GM21619 (cell line): ENCODE measurements around the gene MMP13.
"Not testable (repeated sequence)": the region's sequence is repeated elsewhere in the genome, so short reads cannot be mapped to it uniquely, and the experiment has no call there.

ENCODE experiments used
- ATAC-seq: cut with Tn5 transposase; IDR thresholded peaks from one replicate; pipeline ENCODE4 v1.9.1; 2021; ENCODE audit not compliant: unreplicated experiment

The MMP13 gene

GRCh38 chr11:102905848-102906247, 49.7 kb downstream of the MMP13 start:
- ATAC-seq, result not testable (repeated sequence)

DNA sequence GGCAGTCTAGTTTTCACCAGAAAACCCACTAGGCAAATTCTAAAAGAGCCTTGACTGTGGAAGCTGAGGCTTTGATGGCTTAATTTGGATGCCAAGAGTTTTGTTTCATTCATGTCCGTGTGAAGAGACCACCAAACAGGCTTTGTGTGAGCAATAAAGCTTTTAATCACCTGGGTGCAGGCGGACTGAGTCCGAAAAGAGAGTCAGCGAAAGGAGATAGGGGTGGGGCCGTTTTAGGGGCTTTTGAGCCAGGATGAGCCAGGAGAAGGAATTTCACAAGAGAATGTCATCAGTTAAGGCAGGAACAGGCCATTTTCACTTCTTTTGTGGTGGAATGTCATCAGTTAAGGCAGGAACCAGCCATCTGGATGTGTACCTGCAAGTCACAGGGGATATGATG, 51.6 kb downstream of the MMP13 start:
- ATAC-seq, result not testable (repeated sequence)

DNA sequence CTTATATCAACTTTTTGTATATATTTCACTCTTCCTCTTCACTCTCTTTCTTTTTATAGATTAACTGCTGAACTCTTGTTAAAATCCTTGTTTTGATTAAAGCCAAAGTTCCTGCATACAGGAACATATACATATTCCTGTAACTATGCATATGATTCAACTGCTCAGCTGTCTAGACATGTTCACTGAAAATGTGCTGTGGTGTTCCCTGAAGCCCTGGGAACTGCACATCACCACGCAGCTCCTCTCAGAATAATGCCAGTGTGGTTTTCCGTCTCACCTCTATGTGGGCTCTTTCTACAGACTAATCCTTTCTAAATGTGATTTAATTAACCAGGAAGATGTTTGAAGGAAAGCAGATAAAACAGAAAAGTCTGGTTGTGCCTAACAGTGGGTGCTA, 55.2 kb downstream of the MMP13 start:
- ATAC-seq, result no peak
